ENCODE data around the gene REPIN1. TPM values are rescaled to one million over a fixed set of nuclear protein-coding genes. Genes with fewer than 3 reads are reported as not detected.

REPIN1 gene
- total RNA-seq, 1 donor from 2014 or later, result 224 TPM

DNA sequence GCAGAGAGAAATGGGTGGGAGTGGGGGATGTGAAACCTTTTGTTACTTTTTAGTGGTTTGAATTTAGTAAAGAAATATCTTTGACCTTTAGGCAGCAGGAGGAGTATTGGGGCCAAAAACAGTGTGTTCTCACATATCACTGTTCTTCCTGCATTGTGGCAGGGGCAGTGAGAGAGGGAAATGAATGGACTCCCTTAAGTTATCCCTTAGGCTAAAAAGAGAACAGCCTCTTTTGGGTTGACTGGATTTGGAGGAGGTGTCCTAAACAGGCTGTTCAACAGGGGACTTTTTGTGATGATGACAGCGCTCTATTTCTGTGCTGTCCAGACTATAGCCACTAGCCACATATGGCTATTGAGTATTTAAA is 32.8 kb downstream of the REPIN1 start:
- Mint-ChIP-seq H3K4me1 (peaks cover 76% of the 10 kb centered on the region), H3K27ac (ENCODE audit: unreplicated experiment) (peak overlapping the region; percentile 86), H3K4me3 (peak overlapping the region; percentile 75), H3K9me3 (no peaks in the 10 kb centered on the region), H3K27me3 (ENCODE audit: low read depth) (no peaks in the 10 kb centered on the region), H3K36me3 (ENCODE audit: low read depth) (no peaks in the 10 kb centered on the region)
- TF ChIP-seq, protein P1, sequence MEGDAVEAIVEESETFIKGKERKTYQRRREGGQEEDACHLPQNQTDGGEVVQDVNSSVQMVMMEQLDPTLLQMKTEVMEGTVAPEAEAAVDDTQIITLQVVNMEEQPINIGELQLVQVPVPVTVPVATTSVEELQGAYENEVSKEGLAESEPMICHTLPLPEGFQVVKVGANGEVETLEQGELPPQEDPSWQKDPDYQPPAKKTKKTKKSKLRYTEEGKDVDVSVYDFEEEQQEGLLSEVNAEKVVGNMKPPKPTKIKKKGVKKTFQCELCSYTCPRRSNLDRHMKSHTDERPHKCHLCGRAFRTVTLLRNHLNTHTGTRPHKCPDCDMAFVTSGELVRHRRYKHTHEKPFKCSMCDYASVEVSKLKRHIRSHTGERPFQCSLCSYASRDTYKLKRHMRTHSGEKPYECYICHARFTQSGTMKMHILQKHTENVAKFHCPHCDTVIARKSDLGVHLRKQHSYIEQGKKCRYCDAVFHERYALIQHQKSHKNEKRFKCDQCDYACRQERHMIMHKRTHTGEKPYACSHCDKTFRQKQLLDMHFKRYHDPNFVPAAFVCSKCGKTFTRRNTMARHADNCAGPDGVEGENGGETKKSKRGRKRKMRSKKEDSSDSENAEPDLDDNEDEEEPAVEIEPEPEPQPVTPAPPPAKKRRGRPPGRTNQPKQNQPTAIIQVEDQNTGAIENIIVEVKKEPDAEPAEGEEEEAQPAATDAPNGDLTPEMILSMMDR (conservative IDR thresholded peaks at IDR 0.05), result no peak
- no peak for DNase-seq (ENCODE audit: low read depth, low spot score)

DNA sequence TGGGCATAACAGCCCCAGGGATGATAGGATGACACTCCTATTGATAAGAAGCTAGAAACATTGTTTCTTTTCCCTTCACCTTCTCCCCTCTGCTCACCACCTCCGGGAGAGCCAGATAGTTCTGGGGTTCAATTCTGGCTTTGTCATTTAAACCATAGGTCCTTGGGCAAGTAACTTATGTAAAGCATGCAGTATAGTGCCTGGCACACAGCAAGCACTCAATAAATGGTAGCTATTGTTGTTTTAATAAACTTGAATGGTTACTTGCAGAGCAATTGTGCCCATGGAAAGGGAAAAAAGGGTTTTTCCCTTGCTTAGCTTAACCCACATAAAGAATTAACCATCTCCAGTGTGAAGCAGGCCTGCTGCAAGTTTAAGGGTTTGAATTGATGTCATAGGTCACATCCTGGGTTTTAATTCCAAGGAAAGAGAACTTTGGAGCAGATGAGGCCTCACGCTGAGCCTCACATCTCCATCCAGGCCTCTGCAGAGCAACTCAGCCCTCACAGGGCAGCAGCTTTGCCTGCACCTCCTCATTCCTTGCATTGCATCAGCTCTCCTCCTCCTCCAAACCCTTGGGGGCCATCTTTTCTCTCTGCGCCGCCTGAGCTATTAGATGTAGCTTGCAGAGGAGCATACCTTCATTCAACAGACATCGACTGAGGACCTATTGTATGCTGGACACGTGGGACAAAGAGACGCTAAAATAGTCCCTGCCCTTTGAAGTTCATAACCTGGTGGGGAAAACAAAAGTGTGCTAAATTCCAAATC is 33.4 kb downstream of the REPIN1 start:
- Mint-ChIP-seq H3K4me1 (peaks cover 81% of the 10 kb centered on the region), H3K9me3 (no peaks in the 10 kb centered on the region), H3K27me3 (ENCODE audit: low read depth) (no peaks in the 10 kb centered on the region), H3K36me3 (ENCODE audit: low read depth) (peaks cover 2% of the 10 kb centered on the region), H3K27ac (ENCODE audit: unreplicated experiment) (peak overlapping the region; percentile 93), H3K4me3 (peak overlapping the region; percentile 78)
- TF ChIP-seq, protein P1 (conservative IDR thresholded peaks at IDR 0.05), result no peak
- no peak for DNase-seq (ENCODE audit: low read depth, low spot score)

DNA sequence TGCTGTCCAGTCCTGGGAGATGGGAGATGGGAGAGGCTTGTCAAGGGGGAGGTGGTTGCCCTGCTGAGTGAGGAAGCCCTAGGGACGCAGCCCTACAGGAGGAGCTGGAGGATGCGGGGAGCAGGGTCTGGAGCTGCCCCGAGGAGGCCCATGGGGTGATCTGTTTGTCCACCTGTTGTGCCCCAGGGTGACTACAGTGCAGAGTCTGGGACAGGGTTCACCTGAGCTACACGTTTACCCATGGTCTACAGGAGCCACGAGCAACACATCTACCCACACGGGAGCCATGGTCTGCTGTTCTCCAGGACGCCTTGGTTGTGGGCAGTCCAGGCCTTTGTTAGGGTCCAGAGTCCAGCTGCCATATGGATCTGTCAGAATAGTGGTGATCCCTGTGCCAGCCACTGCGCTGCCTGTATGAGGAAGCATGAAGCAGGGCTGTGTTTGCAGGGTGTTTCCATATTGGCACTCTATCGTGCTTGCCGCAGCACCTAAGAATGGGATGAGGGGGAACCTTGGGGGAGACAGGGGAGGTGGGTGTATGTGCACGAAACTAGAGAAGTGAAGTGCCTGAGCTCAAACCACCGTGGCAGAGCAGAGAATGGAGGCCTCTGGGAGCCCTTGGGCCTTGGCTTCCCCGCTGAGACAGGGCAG is 34.2 kb downstream of the REPIN1 start:
- TF ChIP-seq, protein P1 (conservative IDR thresholded peaks at IDR 0.05), result no peak
- peak overlapping the region; percentile 93 for H3K27ac Mint-ChIP-seq (ENCODE audit: unreplicated experiment)
- H3K4me3 Mint-ChIP-seq, result peak overlapping the region; percentile 78
- peaks cover 3% of the 10 kb centered on the region for H3K36me3 Mint-ChIP-seq (ENCODE audit: low read depth)
- DNase-seq (ENCODE audit: low read depth, low spot score), result no peak
- H3K27me3 Mint-ChIP-seq (ENCODE audit: low read depth), result no peaks in the 10 kb centered on the region
- peaks cover 83% of the 10 kb centered on the region for H3K4me1 Mint-ChIP-seq
- H3K9me3 Mint-ChIP-seq, result no peaks in the 10 kb centered on the region

DNA sequence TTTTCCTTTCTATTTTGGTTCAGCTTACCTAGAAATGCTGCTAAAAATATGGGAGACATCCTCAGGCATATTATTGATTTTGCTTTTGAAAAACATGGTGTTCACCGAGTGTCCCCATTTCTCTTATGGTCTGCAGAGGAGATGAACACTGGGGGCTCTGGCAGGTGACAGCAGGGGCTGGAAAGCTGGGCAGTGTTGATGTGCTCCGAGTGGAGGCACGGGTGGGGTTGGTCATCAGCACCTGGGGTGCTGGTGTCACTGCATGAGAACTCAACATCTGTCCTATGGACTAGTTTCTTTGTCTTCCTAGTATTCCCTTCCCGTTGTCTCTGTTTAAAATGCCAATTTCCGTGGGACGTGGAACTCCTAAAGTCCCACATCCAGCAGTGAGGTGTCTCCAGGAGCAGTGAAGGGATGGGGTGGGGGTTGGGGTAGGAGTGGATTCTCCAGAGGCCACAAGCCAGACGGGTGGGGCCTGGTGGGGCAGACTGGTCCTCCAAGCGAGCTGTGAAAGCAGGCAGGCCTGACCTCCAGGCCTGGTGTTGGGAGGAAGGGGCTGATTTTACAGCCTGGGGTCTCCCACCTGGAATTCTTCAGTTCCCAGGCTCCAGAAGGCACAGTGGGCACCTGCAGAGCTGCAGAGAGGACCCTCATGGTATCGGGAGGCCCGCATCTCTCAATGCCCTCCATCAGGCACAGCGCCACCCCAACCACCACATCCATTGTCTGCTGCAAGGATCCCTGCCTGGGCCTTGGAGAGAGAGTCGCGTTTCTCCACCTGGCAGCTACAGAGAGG is 35.0 kb downstream of the REPIN1 start:
- Mint-ChIP-seq H3K4me1 (peaks cover 80% of the 10 kb centered on the region), H3K27ac (ENCODE audit: unreplicated experiment) (peak overlapping the region; percentile 91), H3K9me3 (no peaks in the 10 kb centered on the region), H3K27me3 (ENCODE audit: low read depth) (no peaks in the 10 kb centered on the region), H3K4me3 (peak overlapping the region; percentile 78), H3K36me3 (ENCODE audit: low read depth) (peaks cover 3% of the 10 kb centered on the region)
- TF ChIP-seq, protein P1 (conservative IDR thresholded peaks at IDR 0.05), result no peak
- DNase-seq (ENCODE audit: low read depth, low spot score), result no peak

DNA sequence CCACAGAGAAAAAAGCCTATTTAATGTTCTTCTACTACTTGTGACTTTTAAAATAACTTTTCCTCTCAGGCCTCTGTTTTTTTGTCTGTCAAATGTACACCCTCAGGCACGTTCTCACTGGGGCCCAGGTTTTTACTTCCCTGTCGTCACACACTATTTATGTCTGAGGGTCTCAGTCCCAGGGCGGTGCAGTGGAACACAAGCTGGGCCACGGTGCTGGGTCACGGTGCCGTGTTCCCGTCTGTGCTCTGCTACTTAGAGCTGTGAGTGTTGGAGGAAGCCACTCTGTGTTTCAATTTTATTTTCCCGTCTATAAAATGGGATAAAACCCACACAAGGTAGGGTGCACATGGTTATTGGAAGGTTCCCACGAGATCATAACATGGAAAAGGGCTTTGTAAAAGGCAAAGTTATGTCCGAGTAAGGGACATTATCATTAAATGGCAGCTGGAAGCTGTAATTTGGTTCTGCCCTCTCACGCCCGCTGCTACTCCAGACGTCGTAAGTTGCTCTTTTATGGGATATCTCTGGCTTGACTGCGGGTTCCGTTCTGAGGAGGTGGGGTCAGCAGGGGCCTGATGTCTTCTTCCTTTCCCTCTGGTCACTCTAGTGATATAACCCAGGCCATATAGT is 35.7 kb downstream of the REPIN1 start:
- DNase-seq (ENCODE audit: low read depth, low spot score), result no peak
- Mint-ChIP-seq H3K4me3 (peak overlapping the region; percentile 78), H3K4me1 (peaks cover 78% of the 10 kb centered on the region), H3K9me3 (no peaks in the 10 kb centered on the region), H3K36me3 (ENCODE audit: low read depth) (peaks cover 3% of the 10 kb centered on the region), H3K27ac (ENCODE audit: unreplicated experiment) (peak overlapping the region; percentile 14), H3K27me3 (ENCODE audit: low read depth) (no peaks in the 10 kb centered on the region)
- TF ChIP-seq, protein P1 (conservative IDR thresholded peaks at IDR 0.05), result no peak

Data from neural crest cell (in vitro differentiated cells).